Ishikawa (cell line): ENCODE results near the gene CTSL.

Experiments
- CEBPB ChIP-seq: IDR thresholded peaks from 2 replicates; pipeline ENCODE4 v1.6.1; 2012
- CREB1 ChIP-seq: IDR thresholded peaks from 2 replicates; pipeline ENCODE4 v1.6.1; 2012; ENCODE audit warnings: low read depth
- EP300 ChIP-seq: IDR thresholded peaks from 2 replicates; pipeline ENCODE4 v1.6.1; 2012; ENCODE audit warnings: borderline replicate concordance
- NFIC ChIP-seq: IDR thresholded peaks from 2 replicates; pipeline ENCODE4 v1.6.1; 2012
- RAD21 ChIP-seq: IDR thresholded peaks from 2 replicates; pipeline ENCODE4 v1.6.1; 2012; ENCODE audit warnings: low read depth
- TAF1 ChIP-seq: IDR thresholded peaks from 2 replicates; pipeline ENCODE4 v1.6.1; 2012; ENCODE audit warnings: low read depth, mild to moderate bottlenecking
- ZBTB7A ChIP-seq: IDR thresholded peaks from 2 replicates; pipeline ENCODE4 v1.6.1; 2012; ENCODE audit warnings: low read depth
- TF ChIP-seq, protein P1 (sequence below): IDR thresholded peaks from 2 replicates; pipeline ENCODE4 v1.6.1; 2012; ENCODE audit warnings: low read depth, mild to moderate bottlenecking
- TF ChIP-seq, protein P2 (sequence below): IDR thresholded peaks from 2 replicates; pipeline ENCODE4 v1.6.1; 2012
- TF ChIP-seq, protein P3 (sequence below): IDR thresholded peaks from 2 replicates; pipeline ENCODE4 v1.6.1; 2012

DNA sequence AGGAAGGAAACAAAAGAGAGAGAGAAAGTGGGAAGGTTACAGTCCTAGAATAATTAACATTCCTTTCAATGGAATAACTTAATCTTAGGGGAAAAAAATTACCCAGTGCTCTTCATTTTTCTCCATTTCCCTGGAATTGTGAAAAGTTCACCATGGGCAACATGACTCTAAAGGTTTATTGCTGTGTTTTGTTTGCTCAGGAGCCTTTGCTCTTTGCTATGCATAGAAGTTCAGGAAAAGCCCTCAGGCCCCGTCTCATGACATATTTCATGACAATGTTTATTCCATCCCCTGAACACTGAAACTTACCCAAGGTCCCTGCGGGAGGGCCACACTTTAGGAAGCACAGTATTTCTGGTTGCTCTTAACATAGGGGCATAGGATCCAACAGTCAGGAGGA, 9.8 kb upstream of the CTSL start:
- TF ChIP-seq CREB1 (no peak), CEBPB (no peak), NFIC (no peak), ZBTB7A (no peak), RAD21 (no peak), EP300 (no peak), TAF1 (no peak)
- TF ChIP-seq, protein P1, sequence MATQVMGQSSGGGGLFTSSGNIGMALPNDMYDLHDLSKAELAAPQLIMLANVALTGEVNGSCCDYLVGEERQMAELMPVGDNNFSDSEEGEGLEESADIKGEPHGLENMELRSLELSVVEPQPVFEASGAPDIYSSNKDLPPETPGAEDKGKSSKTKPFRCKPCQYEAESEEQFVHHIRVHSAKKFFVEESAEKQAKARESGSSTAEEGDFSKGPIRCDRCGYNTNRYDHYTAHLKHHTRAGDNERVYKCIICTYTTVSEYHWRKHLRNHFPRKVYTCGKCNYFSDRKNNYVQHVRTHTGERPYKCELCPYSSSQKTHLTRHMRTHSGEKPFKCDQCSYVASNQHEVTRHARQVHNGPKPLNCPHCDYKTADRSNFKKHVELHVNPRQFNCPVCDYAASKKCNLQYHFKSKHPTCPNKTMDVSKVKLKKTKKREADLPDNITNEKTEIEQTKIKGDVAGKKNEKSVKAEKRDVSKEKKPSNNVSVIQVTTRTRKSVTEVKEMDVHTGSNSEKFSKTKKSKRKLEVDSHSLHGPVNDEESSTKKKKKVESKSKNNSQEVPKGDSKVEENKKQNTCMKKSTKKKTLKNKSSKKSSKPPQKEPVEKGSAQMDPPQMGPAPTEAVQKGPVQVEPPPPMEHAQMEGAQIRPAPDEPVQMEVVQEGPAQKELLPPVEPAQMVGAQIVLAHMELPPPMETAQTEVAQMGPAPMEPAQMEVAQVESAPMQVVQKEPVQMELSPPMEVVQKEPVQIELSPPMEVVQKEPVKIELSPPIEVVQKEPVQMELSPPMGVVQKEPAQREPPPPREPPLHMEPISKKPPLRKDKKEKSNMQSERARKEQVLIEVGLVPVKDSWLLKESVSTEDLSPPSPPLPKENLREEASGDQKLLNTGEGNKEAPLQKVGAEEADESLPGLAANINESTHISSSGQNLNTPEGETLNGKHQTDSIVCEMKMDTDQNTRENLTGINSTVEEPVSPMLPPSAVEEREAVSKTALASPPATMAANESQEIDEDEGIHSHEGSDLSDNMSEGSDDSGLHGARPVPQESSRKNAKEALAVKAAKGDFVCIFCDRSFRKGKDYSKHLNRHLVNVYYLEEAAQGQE = no peak
- TF ChIP-seq, protein P2, sequence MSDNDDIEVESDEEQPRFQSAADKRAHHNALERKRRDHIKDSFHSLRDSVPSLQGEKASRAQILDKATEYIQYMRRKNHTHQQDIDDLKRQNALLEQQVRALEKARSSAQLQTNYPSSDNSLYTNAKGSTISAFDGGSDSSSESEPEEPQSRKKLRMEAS = no peak
- TF ChIP-seq, protein P3, sequence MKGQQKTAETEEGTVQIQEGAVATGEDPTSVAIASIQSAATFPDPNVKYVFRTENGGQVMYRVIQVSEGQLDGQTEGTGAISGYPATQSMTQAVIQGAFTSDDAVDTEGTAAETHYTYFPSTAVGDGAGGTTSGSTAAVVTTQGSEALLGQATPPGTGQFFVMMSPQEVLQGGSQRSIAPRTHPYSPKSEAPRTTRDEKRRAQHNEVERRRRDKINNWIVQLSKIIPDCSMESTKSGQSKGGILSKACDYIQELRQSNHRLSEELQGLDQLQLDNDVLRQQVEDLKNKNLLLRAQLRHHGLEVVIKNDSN = no peak
